WTC11 (cell line): Measurements from ENCODE around the gene CLIC5. TPM values are rescaled to one million over a fixed set of nuclear protein-coding genes. Genes with fewer than 3 reads are reported as not detected.

Source experiments
- ATAC-seq: fragments of 200-7000 bp; cut with Tn5 transposase; 2 replicates; pipeline ENCODE4 v1.10.0; 2021; ENCODE audit warnings: mild to moderate bottlenecking, moderate library complexity
- CTCF ChIA-PET: fragments of 300-600 bp; sonication (Branson Sonifier 250); formaldehyde crosslinking; loops from one replicate; lab custom pipeline; 2021; ENCODE audit warnings: antibody characterized with exemption; lab: Charles Lee
- POLR2A ChIA-PET: fragments of 350-600 bp; sonication (Branson Sonifier 250); formaldehyde crosslinking; loops from one replicate; lab custom pipeline; 2021; ENCODE audit warnings: antibody characterized with exemption; lab: Charles Lee
- DNase-seq: peaks from one replicate; pipeline ENCODE4 v3.0.0; 2021; ENCODE audit warnings: low spot score
- H3K27ac Mint-ChIP-seq: 2 replicates; pipeline ENCODE4 v1.8.0; 2021; ENCODE audit warnings: mixed read lengths
- H3K27me3 Mint-ChIP-seq: 2 replicates; pipeline ENCODE4 v1.8.0; 2021; ENCODE audit warnings: low read depth, mild to moderate bottlenecking, moderate library complexity, mixed read lengths
- H3K36me3 Mint-ChIP-seq: 2 replicates; pipeline ENCODE4 v1.8.0; 2021; ENCODE audit warnings: mixed read lengths
- H3K4me1 Mint-ChIP-seq: 2 replicates; pipeline ENCODE4 v1.8.0; 2022; ENCODE audit warnings: mixed read lengths
- H3K4me3 Mint-ChIP-seq: 2 replicates; pipeline ENCODE4 v1.8.0; 2021; ENCODE audit warnings: mild to moderate bottlenecking, moderate library complexity, mixed read lengths
- H3K9me3 Mint-ChIP-seq: 2 replicates; pipeline ENCODE4 v1.8.0; 2021; ENCODE audit warnings: mixed read lengths
- AFF4 ChIP-seq: sonication (generic); formaldehyde crosslinking; IDR thresholded peaks from 2 replicates; pipeline ENCODE4 v1.8.1; 2023; ENCODE audit warnings: mild to moderate bottlenecking, missing genetic modification reagents, borderline replicate concordance
- ESRRA ChIP-seq: sonication (generic); formaldehyde crosslinking; IDR thresholded peaks from 2 replicates; pipeline ENCODE4 v1.8.1; 2022; ENCODE audit warnings: mild to moderate bottlenecking, missing genetic modification reagents, borderline replicate concordance
- GRHL2 ChIP-seq: fragments of 250-450 bp; sonication (Bioruptor Pico); IDR thresholded peaks from 2 replicates; pipeline ENCODE4 v1.8.0; 2022; ENCODE audit warnings: mild to moderate bottlenecking, moderate library complexity; ENCODE audit not compliant: insufficient replicate concordance, severe bottlenecking
- IRF2 ChIP-seq: sonication (generic); formaldehyde crosslinking; IDR thresholded peaks from 2 replicates; pipeline ENCODE4 v1.8.0; 2022; ENCODE audit warnings: low read depth, missing genetic modification reagents, borderline replicate concordance
- NR2C2 ChIP-seq: sonication (generic); formaldehyde crosslinking; IDR thresholded peaks from 2 replicates; pipeline ENCODE4 v1.8.0; 2022; ENCODE audit warnings: mild to moderate bottlenecking, missing genetic modification reagents
- PRDM15 ChIP-seq: sonication (generic); formaldehyde crosslinking; IDR thresholded peaks from 2 replicates; pipeline ENCODE4 v1.8.0; 2022; ENCODE audit warnings: missing genetic modification reagents
- TCF7 ChIP-seq: sonication (generic); formaldehyde crosslinking; IDR thresholded peaks from 2 replicates; pipeline ENCODE4 v1.8.0; 2022; ENCODE audit warnings: mild to moderate bottlenecking, low read depth, missing genetic modification reagents, moderate library complexity
- ZNF423 ChIP-seq: fragments of 250-450 bp; sonication (Bioruptor Pico); IDR thresholded peaks from 2 replicates; pipeline ENCODE4 v2.1.2; 2022; ENCODE audit warnings: mild to moderate bottlenecking, moderate library complexity
- ZNF512 ChIP-seq: sonication (generic); formaldehyde crosslinking; IDR thresholded peaks from 2 replicates; pipeline ENCODE4 v1.8.1; 2022; ENCODE audit warnings: missing genetic modification reagents, borderline replicate concordance
- total RNA-seq: library from RNA; stranded (reverse); gene quantifications from 3 replicates; pipeline ENCODE4 v1.2.3, GENCODE V29; 2021

Gene CLIC5
- total RNA-seq, 1 experiment from 2014 or later, result 0.22 TPM

- H3K27ac Mint-ChIP-seq, result no peak overlapping the region
- ChIA-PET CTCF (no interaction called here), POLR2A (no interaction called here)
- ATAC-seq, result no peak
- H3K9me3 Mint-ChIP-seq, result no peaks in the 10 kb centered on the region
- no peak for TF ChIP-seq ESRRA (CRISPR knock-in tag)
- H3K4me3 Mint-ChIP-seq, result no peak overlapping the region
- DNase-seq, result no peak
- no peaks in the 10 kb centered on the region for H3K4me1 Mint-ChIP-seq
- no peaks in the 10 kb centered on the region for H3K36me3 Mint-ChIP-seq
- H3K27me3 Mint-ChIP-seq, result no peaks in the 10 kb centered on the region
Observed at GRCh38 chr6:45836984-45837383, 178.7 kb downstream of the CLIC5 start.

GRCh38 chr6:45836438-45836824 is 179.2 kb downstream of the CLIC5 start:
- Mint-ChIP-seq H3K9me3 (no peaks in the 10 kb centered on the region), H3K4me1 (no peaks in the 10 kb centered on the region)

More at GRCh38 chr6:45836438-45836824, 179.2 kb downstream of the CLIC5 start:
- no peak for DNase-seq
- CTCF ChIA-PET, result no interaction called here
- POLR2A ChIA-PET, result no interaction called here
- H3K27me3 Mint-ChIP-seq, result no peaks in the 10 kb centered on the region; the same call in 1 of the 2 replicates
- H3K4me3 Mint-ChIP-seq, result no peak overlapping the region
- no peaks in the 10 kb centered on the region for H3K36me3 Mint-ChIP-seq
- TF ChIP-seq NR2C2 (CRISPR knock-in tag) (no peak), ZNF423 (CRISPR knock-in tag) (no peak), AFF4 (CRISPR knock-in tag) (no peak), GRHL2 (CRISPR knock-in tag) (no peak), TCF7 (no peak), ZNF512 (no peak), IRF2 (CRISPR knock-in tag) (no peak), PRDM15 (CRISPR knock-in tag) (no peak)
- no peak overlapping the region for H3K27ac Mint-ChIP-seq
- no peak for ATAC-seq
